Measurements from ENCODE around the gene TRAPPC12.
"Not testable (repeated sequence)": the region's sequence is repeated elsewhere in the genome, so short reads cannot be mapped to it uniquely, and the experiment has no call there.

Gene TRAPPC12

DNA sequence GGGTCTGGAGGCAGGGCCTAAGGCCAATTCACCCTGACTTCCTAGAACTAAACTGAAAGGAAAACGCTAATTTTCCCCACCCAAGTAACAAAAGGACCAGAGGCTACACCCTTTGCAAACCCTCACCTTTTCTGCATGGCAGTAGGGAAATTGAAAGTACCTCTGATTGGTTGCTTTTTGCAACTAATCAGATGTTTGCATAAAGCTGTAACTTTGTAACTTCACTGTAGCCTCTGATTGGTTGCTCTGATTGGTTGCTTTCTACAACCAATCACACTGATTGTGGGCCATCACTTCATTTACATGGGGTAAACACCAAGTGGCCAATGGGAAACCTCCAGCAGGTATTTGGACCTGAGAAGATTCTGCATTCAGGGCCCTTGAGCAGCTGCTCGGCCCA is 22.7 kb upstream of the TRAPPC12 start:
- Histone ChIP-seq H3K36me3 (ENCODE audit: control insufficient read depth in 1 of 2, insufficient read depth in 2 of 2, low read depth in 1 of 2, low read length in 2 of 2) (peaks cover 15 to 20% of the 10 kb centered on the region in 2 experiments), H3K4me3 (ENCODE audit: insufficient read depth in 1 of 2, low read depth in 1 of 2, low read length in 2 of 2) (no peak overlapping the region), H2BK12ac (ENCODE audit: low read length in 2 of 2) (no peak overlapping the region), H3K9ac (ENCODE audit: low read length) (no peak overlapping the region), H2AK5ac (ENCODE audit: low read length, severe bottlenecking) (no peak overlapping the region), H3K23ac (ENCODE audit: low read length in 2 of 2) (no peak overlapping the region), H2BK120ac (ENCODE audit: low read depth, low read length) (no peak overlapping the region), H3K4me1 (ENCODE audit: control insufficient read depth, insufficient read depth, low read depth, low read length) (peaks cover 2% of the 10 kb centered on the region), H2AFZ (ENCODE audit: low read depth, low read length) (no peak overlapping the region), H3K14ac (ENCODE audit: low read length in 2 of 2) (no peak overlapping the region), H3K27me3 (ENCODE audit: control insufficient read depth in 1 of 2, insufficient read depth in 1 of 2, low read length in 2 of 2) (no peaks in the 10 kb centered on the region), H3K4me2 (ENCODE audit: low read length, poor library complexity, severe bottlenecking) (no peak overlapping the region), H3K18ac (ENCODE audit: low read depth in 1 of 2, low read length in 2 of 2) (no peak overlapping the region), H3K79me1 (replicated peaks; ENCODE audit: low read length, poor library complexity, severe bottlenecking) (peaks cover 46% of the 10 kb centered on the region), H4K8ac (ENCODE audit: low read length) (no peak overlapping the region), H3K9me3 (ENCODE audit: control insufficient read depth, low read length) (peaks cover 3% of the 10 kb centered on the region), H3K4ac (ENCODE audit: low read depth in 1 of 2, low read length in 2 of 2) (no peak overlapping the region), H2BK15ac (ENCODE audit: low read depth, poor library complexity, severe bottlenecking) (no peak overlapping the region), H3K27ac (ENCODE audit: low read length, poor library complexity, severe bottlenecking) (no peak overlapping the region), H2BK5ac (ENCODE audit: low read depth, low read length, poor library complexity, severe bottlenecking) (no peak overlapping the region), H4K91ac (ENCODE audit: low read length) (no peak overlapping the region)
- no peak for DNase-seq
- 96% methylated on average over 1 of the region's 2 CpGs for WGBS

- not testable (repeated sequence) for H3K4ac ChIP-seq (ENCODE audit: low read depth in 1 of 2, low read length in 2 of 2); H3K4me3 ChIP-seq (ENCODE audit: insufficient read depth in 1 of 2, low read depth in 1 of 2, low read length in 2 of 2); DNase-seq; H4K91ac ChIP-seq (ENCODE audit: low read length); H3K23ac ChIP-seq (ENCODE audit: low read length in 2 of 2); H2AK5ac ChIP-seq (ENCODE audit: low read length, severe bottlenecking); H4K8ac ChIP-seq (ENCODE audit: low read length); H3K18ac ChIP-seq (ENCODE audit: low read depth in 1 of 2, low read length in 2 of 2); H2AFZ ChIP-seq (ENCODE audit: low read depth, low read length); H3K27ac ChIP-seq (ENCODE audit: low read length, poor library complexity, severe bottlenecking); H3K9ac ChIP-seq (ENCODE audit: low read length); H3K4me1 ChIP-seq (ENCODE audit: control insufficient read depth, insufficient read depth, low read depth, low read length); H3K9me3 ChIP-seq (ENCODE audit: control insufficient read depth, low read length); H3K27me3 ChIP-seq (ENCODE audit: control insufficient read depth in 1 of 2, insufficient read depth in 1 of 2, low read length in 2 of 2); H2BK15ac ChIP-seq (ENCODE audit: low read depth, poor library complexity, severe bottlenecking); H2BK5ac ChIP-seq (ENCODE audit: low read depth, low read length, poor library complexity, severe bottlenecking); H2BK12ac ChIP-seq (ENCODE audit: low read length in 2 of 2); H3K14ac ChIP-seq (ENCODE audit: low read length in 2 of 2); H2BK120ac ChIP-seq (ENCODE audit: low read depth, low read length); H3K4me2 ChIP-seq (ENCODE audit: low read length, poor library complexity, severe bottlenecking)
- WGBS = 100% methylated on average over 1 of the region's 2 CpGs
- peaks cover 10 to 18% of the 10 kb centered on the region in 2 experiments for H3K36me3 ChIP-seq (ENCODE audit: control insufficient read depth in 1 of 2, insufficient read depth in 2 of 2, low read depth in 1 of 2, low read length in 2 of 2)
- peaks cover 50% of the 10 kb centered on the region for H3K79me1 ChIP-seq (replicated peaks; ENCODE audit: low read length, poor library complexity, severe bottlenecking)
Measured at GRCh38 chr2:3357446-3357845, 22.0 kb upstream of the TRAPPC12 start.

DNA sequence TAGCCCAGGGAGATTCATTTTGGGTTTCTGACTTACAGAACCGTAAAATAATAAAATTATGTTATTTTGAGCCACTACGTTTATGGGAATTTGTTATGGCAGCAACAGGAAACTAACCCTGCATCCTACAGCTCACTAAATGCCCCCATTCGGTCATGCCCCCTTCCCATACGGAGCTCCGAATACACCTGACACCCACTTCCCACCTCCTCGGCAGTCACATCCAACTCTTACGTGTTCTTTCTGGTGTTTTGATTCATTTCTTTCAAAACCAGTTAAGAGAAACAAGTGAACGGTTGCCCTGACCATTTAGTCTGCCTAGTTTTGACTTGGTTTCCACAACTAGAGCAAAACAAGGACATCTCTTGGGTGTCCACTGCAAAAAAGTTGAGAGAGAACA is 21.6 kb upstream of the TRAPPC12 start:
- no peak overlapping the region for H3K4me3 ChIP-seq (ENCODE audit: insufficient read depth in 1 of 2, low read depth in 1 of 2, low read length in 2 of 2)
- no peak overlapping the region for H3K18ac ChIP-seq (ENCODE audit: low read depth in 1 of 2, low read length in 2 of 2)
- H2AK5ac ChIP-seq (ENCODE audit: low read length, severe bottlenecking) = no peak overlapping the region
- H3K27ac ChIP-seq (ENCODE audit: low read length, poor library complexity, severe bottlenecking) = no peak overlapping the region
- DNase-seq = no peak
- H3K23ac ChIP-seq (ENCODE audit: low read length in 2 of 2) = no peak overlapping the region
- no peak overlapping the region for H4K91ac ChIP-seq (ENCODE audit: low read length)
- peaks cover 2% of the 10 kb centered on the region for H3K4me1 ChIP-seq (ENCODE audit: control insufficient read depth, insufficient read depth, low read depth, low read length)
- H2BK12ac ChIP-seq (ENCODE audit: low read length in 2 of 2) = no peak overlapping the region
- peaks cover 8 to 15% of the 10 kb centered on the region in 2 experiments for H3K36me3 ChIP-seq (ENCODE audit: control insufficient read depth in 1 of 2, insufficient read depth in 2 of 2, low read depth in 1 of 2, low read length in 2 of 2)
- no peak overlapping the region for H2BK15ac ChIP-seq (ENCODE audit: low read depth, poor library complexity, severe bottlenecking)
- WGBS = 96% methylated on average over 8 of the region's 8 CpGs
- H3K9me3 ChIP-seq (ENCODE audit: control insufficient read depth, low read length) = no peaks in the 10 kb centered on the region
- H4K8ac ChIP-seq (ENCODE audit: low read length) = no peak overlapping the region
- H3K4ac ChIP-seq (ENCODE audit: low read depth in 1 of 2, low read length in 2 of 2) = no peak overlapping the region
- H2BK5ac ChIP-seq (ENCODE audit: low read depth, low read length, poor library complexity, severe bottlenecking) = no peak overlapping the region
- H3K14ac ChIP-seq (ENCODE audit: low read length in 2 of 2) = no peak overlapping the region
- H2BK120ac ChIP-seq (ENCODE audit: low read depth, low read length) = no peak overlapping the region
- no peaks in the 10 kb centered on the region for H3K27me3 ChIP-seq (ENCODE audit: control insufficient read depth in 1 of 2, insufficient read depth in 1 of 2, low read length in 2 of 2)
- H3K79me1 ChIP-seq (replicated peaks; ENCODE audit: low read length, poor library complexity, severe bottlenecking) = peaks cover 50% of the 10 kb centered on the region
- no peak overlapping the region for H3K9ac ChIP-seq (ENCODE audit: low read length)
- no peak overlapping the region for H3K4me2 ChIP-seq (ENCODE audit: low read length, poor library complexity, severe bottlenecking)
- H2AFZ ChIP-seq (ENCODE audit: low read depth, low read length) = no peak overlapping the region

DNA sequence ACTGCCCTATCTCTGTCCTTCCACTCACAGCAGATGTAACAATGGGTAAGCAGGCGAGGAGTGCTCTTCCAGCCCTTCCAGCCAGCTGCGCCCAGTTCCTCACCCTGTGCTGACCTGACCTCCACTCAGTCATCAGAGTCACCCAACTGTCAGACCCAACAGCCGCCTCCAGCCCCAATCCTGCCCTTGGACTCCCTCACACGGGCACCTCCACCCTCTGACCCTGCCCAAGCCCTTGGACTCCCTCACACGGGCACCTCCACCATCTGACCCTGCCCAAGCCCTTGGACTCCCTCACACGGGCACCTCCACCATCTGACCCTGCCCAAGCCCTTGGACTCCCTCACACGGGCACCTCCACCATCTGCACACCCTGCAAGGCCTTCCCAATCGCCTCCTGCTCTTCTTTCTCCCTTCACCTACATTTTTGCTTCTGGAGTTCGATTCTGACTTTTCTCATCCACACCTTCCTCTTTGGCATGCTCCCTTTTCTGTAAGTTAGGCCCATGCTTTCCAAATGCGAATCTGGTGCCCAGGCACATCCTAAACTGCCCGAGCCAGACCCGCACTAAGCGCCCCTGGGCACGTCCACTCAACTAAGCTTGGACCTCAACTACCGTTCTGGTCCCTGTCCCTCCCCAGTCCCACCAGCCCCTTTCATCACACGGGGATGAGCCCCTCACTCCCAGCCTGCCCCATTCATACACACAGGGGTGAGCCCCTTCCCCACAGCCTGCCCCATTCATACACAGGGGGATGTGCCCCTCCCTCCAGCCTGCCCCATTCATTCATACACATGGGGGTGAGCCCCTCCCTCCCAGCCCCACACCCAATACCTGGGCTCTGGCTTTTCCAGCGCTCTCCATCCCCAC is 17.7 kb upstream of the TRAPPC12 start:
- Histone ChIP-seq H2BK15ac (ENCODE audit: low read depth, poor library complexity, severe bottlenecking) (no peak overlapping the region), H2AK5ac (ENCODE audit: low read length, severe bottlenecking) (no peak overlapping the region), H2BK5ac (ENCODE audit: low read depth, low read length, poor library complexity, severe bottlenecking) (no peak overlapping the region), H3K27me3 (ENCODE audit: control insufficient read depth in 1 of 2, insufficient read depth in 1 of 2, low read length in 2 of 2) (no peaks in the 10 kb centered on the region), H3K18ac (ENCODE audit: low read depth in 1 of 2, low read length in 2 of 2) (no peak overlapping the region), H3K79me1 (replicated peaks; ENCODE audit: low read length, poor library complexity, severe bottlenecking) (peaks cover 37% of the 10 kb centered on the region), H3K9me3 (ENCODE audit: control insufficient read depth, low read length) (no peaks in the 10 kb centered on the region), H3K23ac (ENCODE audit: low read length in 2 of 2) (no peak overlapping the region), H3K4ac (ENCODE audit: low read depth in 1 of 2, low read length in 2 of 2) (no peak overlapping the region), H4K91ac (ENCODE audit: low read length) (no peak overlapping the region), H2BK12ac (ENCODE audit: low read length in 2 of 2) (no peak overlapping the region), H2AFZ (ENCODE audit: low read depth, low read length) (no peak overlapping the region), H3K4me3 (ENCODE audit: insufficient read depth in 1 of 2, low read depth in 1 of 2, low read length in 2 of 2) (no peak overlapping the region), H3K27ac (ENCODE audit: low read length, poor library complexity, severe bottlenecking) (no peak overlapping the region), H3K4me2 (ENCODE audit: low read length, poor library complexity, severe bottlenecking) (no peak overlapping the region), H4K8ac (ENCODE audit: low read length) (no peak overlapping the region), H3K36me3 (ENCODE audit: control insufficient read depth in 1 of 2, insufficient read depth in 2 of 2, low read depth in 1 of 2, low read length in 2 of 2) (no peaks in the 10 kb centered on the region), H3K4me1 (ENCODE audit: control insufficient read depth, insufficient read depth, low read depth, low read length) (no peaks in the 10 kb centered on the region), H3K9ac (ENCODE audit: low read length) (no peak overlapping the region), H3K14ac (ENCODE audit: low read length in 2 of 2) (no peak overlapping the region), H2BK120ac (ENCODE audit: low read depth, low read length) (no peak overlapping the region)
- no peak for DNase-seq
- WGBS = 90% methylated on average over 17 of the region's 17 CpGs

Data from mesenchymal stem cell (in vitro differentiated cells and primary cell).